VCaP (cell line): ENCODE results near the gene NUBPL.

ENCODE experiments used
- H3K27ac ChIP-seq: fragments of 450-650 bp; 2 replicates; pipeline ENCODE4 v1.5.1; 2017
- TF ChIP-seq, protein P1 (sequence below): fragments of 450-650 bp; conservative IDR thresholded peaks from 2 replicates; pipeline ENCODE4 v1.5.1; 2017; ENCODE audit warnings: mild to moderate bottlenecking, moderate library complexity

Gene NUBPL

DNA sequence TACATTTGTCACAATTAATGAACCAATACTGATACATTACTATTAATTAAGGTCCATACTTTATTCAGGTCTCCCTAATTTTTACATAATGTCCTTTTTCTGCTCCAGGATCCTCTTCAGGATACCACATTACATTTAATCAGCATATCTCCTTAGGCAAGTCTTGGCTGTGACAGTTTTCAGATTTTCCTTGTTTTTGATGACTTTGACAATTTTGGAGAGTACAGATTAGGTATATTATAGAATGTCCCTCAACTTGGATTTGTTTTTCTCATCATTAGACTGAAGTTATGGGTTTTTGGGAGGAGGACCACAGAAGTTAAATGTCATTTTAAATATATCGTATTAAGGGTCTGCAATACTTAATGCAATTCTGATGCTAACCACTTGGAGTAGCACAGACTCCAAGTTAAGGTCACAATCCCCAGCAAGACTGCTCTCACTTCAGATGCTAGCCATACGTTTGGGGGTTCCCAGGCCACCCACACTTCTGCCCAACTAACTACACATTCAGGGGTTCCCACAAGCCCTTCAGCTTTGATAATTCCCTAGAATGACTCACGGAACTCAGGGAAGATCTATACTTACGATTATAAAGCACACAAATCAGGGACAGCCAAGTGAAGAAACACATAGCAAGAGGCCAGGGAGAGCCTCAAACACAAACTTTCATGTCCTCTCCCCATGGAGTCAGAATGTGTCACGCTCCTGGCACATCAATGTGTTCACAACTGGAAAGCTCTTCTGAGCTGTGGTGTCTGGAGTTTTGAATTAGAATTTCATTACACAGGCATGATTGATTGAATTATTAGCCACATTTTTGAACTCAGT, 17.0 kb upstream of the NUBPL start:
- H3K27ac ChIP-seq: peak overlapping the region; percentile 15
- TF ChIP-seq, protein P1, sequence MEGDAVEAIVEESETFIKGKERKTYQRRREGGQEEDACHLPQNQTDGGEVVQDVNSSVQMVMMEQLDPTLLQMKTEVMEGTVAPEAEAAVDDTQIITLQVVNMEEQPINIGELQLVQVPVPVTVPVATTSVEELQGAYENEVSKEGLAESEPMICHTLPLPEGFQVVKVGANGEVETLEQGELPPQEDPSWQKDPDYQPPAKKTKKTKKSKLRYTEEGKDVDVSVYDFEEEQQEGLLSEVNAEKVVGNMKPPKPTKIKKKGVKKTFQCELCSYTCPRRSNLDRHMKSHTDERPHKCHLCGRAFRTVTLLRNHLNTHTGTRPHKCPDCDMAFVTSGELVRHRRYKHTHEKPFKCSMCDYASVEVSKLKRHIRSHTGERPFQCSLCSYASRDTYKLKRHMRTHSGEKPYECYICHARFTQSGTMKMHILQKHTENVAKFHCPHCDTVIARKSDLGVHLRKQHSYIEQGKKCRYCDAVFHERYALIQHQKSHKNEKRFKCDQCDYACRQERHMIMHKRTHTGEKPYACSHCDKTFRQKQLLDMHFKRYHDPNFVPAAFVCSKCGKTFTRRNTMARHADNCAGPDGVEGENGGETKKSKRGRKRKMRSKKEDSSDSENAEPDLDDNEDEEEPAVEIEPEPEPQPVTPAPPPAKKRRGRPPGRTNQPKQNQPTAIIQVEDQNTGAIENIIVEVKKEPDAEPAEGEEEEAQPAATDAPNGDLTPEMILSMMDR: no peak

GRCh38 chr14:31544816-31545215, 16.4 kb upstream of the NUBPL start:
- H3K27ac ChIP-seq: peak overlapping the region; percentile 15
- TF ChIP-seq, protein P1: no peak

- TF ChIP-seq, protein P1: no peak
Observed at GRCh38 chr14:31545328-31545727, 15.9 kb upstream of the NUBPL start.

GRCh38 chr14:31549817-31550216, 11.4 kb upstream of the NUBPL start:
- TF ChIP-seq, protein P1: no peak
- H3K27ac ChIP-seq: no peak overlapping the region

More at GRCh38 chr14:31545328-31545727, 15.9 kb upstream of the NUBPL start:
- H3K27ac ChIP-seq: peak overlapping the region; percentile 15

DNA sequence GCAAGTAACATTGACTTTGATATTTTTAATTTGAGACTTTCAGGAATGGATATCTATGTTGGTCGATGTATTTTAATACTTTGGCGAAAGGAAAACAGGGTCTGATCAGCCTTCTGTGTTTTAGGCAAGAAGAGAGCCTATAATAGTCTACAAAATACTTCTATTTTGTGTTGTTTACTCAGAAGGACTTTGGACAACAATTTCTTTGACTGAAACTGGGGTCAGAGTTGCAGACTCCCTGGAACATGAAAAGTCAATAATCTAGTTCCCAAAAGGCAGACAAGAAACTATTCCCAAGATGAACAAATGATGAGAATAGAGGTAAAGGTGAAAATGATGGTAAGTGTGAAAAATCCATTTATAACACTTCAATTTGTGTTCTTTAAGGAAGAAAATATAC, 10.6 kb upstream of the NUBPL start:
- TF ChIP-seq, protein P1: no peak
- H3K27ac ChIP-seq: no peak overlapping the region

DNA sequence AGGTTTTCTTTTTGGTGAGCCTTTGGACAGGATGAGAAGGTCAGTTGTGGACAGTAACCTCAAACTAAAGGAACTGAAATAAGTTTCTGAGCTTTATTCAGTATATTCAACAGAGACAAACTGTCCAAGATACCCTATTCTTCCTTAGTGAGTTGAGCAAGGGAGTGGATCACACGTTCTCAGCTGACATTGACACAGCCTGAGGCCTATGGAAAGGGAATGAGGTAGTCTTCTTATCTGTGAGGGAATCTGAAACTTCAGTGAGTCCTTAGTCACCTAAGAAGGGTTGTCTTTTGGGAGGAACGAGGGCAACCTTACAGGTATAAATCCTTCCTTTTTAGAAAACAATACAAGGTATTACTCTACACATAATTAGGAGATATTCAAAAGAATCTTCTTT, 5.0 kb upstream of the NUBPL start:
- no peak overlapping the region for H3K27ac ChIP-seq
- TF ChIP-seq, protein P1: no peak

DNA sequence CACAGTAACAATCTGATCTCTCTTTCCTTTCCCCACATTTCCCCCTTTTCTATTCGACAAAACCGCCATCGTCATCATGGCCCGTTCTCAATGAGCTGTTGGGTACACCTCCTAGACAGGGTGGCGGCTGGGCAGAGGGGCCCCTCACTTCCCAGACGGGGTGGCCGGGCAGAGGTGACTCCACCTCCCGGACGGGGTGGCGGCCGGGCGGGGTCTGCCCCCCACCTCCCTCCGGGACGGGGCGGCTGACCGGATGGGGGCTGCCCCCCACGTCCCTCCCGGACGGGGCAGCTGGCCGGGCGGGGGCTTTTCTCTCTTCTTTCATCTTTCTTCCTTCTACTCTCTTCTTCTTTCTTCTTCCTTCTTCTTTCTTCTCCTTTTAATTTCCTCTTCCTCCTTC, 1.3 kb upstream of the NUBPL start:
- H3K27ac ChIP-seq: no peak overlapping the region
- TF ChIP-seq, protein P1: no peak
